OCI-M1 (cell line): ENCODE data around the gene MRTFA.
"Not testable (repeated sequence)": the region's sequence is repeated elsewhere in the genome, so short reads cannot be mapped to it uniquely, and the experiment has no call there.

Source experiments
- DNase-seq: peaks from one replicate; lab custom pipeline; 2025; lab: John Stamatoyannopoulos, UW

MRTFA gene

GRCh38 chr22:40595497-40596234, 40.9 kb downstream of the MRTFA start:
- peak; percentile 66 for DNase-seq

GRCh38 chr22:40594924-40595323, 41.6 kb downstream of the MRTFA start:
- no peak for DNase-seq

- no peak for DNase-seq
These were observed 42.2 kb downstream of the MRTFA start for GRCh38 chr22:40594346-40594745.

- DNase-seq, result peak; percentile 14
These were observed 42.9 kb downstream of the MRTFA start for GRCh38 chr22:40593460-40594273.

- no peak for DNase-seq
These were observed 44.0 kb downstream of the MRTFA start for GRCh38 chr22:40592352-40593113.

- no peak for DNase-seq
These were observed 47.8 kb downstream of the MRTFA start for GRCh38 chr22:40588726-40589125.

GRCh38 chr22:40586781-40587180, 49.7 kb downstream of the MRTFA start:
- DNase-seq, result no peak

GRCh38 chr22:40585310-40585751, 51.2 kb downstream of the MRTFA start:
- DNase-seq, result no peak

GRCh38 chr22:40584766-40585165, 51.8 kb downstream of the MRTFA start:
- DNase-seq, result not testable (repeated sequence)

GRCh38 chr22:40583053-40583741, 53.3 kb downstream of the MRTFA start:
- DNase-seq, result no peak

GRCh38 chr22:40582063-40582462, 54.5 kb downstream of the MRTFA start:
- DNase-seq, result no peak

- DNase-seq, result no peak
These were observed 55.9 kb downstream of the MRTFA start for GRCh38 chr22:40580631-40581030.

GRCh38 chr22:40578171-40578570, 58.3 kb downstream of the MRTFA start:
- peak; percentile 24 for DNase-seq

- DNase-seq, result peak; percentile 9
These were observed 63.5 kb downstream of the MRTFA start for GRCh38 chr22:40572976-40573375.

GRCh38 chr22:40571887-40572286, 64.6 kb downstream of the MRTFA start:
- no peak for DNase-seq

- DNase-seq, result no peak
These were observed 68.7 kb downstream of the MRTFA start for GRCh38 chr22:40567626-40568328.

GRCh38 chr22:40567106-40567505, 69.4 kb downstream of the MRTFA start:
- DNase-seq, result no peak

- no peak for DNase-seq
These were observed 75.5 kb downstream of the MRTFA start for GRCh38 chr22:40560994-40561515.

- peak; percentile 84 for DNase-seq
These were observed 76.0 kb downstream of the MRTFA start for GRCh38 chr22:40560551-40560950.

GRCh38 chr22:40557972-40558371, 78.5 kb downstream of the MRTFA start:
- no peak for DNase-seq

GRCh38 chr22:40556641-40557040, 79.9 kb downstream of the MRTFA start:
- DNase-seq, result no peak
